ENCODE data around the gene TXNL4A.

TXNL4A gene

GRCh38 chr18:79951545-79952455, 36.6 kb downstream of the TXNL4A start, which contains the start of gene SLC66A2:
Gene SLC66A2 (minus strand): TSS chr18:79951653. CDS start chr18:79950926, 727 bp downstream.
- H3K27ac ChIP-seq, result peak within 1 kb of the TSS; percentile 78
- TF ChIP-seq, protein P1, sequence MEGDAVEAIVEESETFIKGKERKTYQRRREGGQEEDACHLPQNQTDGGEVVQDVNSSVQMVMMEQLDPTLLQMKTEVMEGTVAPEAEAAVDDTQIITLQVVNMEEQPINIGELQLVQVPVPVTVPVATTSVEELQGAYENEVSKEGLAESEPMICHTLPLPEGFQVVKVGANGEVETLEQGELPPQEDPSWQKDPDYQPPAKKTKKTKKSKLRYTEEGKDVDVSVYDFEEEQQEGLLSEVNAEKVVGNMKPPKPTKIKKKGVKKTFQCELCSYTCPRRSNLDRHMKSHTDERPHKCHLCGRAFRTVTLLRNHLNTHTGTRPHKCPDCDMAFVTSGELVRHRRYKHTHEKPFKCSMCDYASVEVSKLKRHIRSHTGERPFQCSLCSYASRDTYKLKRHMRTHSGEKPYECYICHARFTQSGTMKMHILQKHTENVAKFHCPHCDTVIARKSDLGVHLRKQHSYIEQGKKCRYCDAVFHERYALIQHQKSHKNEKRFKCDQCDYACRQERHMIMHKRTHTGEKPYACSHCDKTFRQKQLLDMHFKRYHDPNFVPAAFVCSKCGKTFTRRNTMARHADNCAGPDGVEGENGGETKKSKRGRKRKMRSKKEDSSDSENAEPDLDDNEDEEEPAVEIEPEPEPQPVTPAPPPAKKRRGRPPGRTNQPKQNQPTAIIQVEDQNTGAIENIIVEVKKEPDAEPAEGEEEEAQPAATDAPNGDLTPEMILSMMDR (conservative IDR thresholded peaks at IDR 0.05), result no peak
- no peak; the same call in 1 of the 2 replicates for TF ChIP-seq ZFX (IDR thresholded peaks at IDR 0.05)

DNA sequence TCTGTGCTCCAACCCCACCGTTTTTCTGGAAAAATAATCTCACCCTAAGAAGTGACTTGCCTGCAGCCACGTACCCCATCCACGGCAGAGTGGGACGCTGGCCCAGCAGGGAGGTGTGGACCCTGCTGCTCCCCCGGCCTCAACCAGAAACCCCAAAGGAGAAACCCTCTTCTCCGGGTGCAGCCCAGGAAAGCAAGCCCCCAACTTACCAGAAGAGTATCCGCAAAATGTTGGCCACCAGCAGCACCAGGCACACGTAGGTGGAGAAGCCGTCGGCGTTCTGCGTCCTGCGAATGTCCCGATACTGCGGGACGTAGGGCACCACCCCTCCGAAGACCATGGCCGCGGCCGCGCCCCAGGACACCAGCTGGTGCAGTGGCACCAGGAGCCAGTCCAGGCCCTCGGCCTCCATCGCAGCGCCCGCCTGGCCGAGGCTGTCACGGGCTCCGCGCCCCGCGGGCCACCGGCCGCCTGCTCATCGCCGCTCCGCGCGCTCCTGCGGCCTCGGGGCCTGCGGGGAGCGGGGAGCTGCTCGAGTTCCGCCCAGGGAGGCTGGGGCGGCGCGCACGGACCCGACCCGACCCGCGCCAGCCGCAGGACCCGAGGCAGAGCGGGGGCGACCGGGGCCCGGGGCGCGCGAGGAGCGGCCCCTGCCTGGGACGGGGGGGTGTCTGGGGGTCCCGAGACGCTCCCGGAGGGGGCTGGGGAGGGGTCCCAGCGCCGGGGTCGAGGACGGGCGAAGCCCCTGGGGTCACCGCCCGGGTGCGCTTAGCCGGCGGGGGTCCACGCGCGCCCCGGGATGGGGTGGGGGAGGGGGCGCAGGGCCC, 37.6 kb downstream of the TXNL4A start:
- TF ChIP-seq, protein P1 (conservative IDR thresholded peaks at IDR 0.05), result no peak
- TF ChIP-seq ZFX (IDR thresholded peaks at IDR 0.05), result peak; percentile 67; the same call in 1 of the 2 replicates
- peak overlapping the region; percentile 78 for H3K27ac ChIP-seq

DNA sequence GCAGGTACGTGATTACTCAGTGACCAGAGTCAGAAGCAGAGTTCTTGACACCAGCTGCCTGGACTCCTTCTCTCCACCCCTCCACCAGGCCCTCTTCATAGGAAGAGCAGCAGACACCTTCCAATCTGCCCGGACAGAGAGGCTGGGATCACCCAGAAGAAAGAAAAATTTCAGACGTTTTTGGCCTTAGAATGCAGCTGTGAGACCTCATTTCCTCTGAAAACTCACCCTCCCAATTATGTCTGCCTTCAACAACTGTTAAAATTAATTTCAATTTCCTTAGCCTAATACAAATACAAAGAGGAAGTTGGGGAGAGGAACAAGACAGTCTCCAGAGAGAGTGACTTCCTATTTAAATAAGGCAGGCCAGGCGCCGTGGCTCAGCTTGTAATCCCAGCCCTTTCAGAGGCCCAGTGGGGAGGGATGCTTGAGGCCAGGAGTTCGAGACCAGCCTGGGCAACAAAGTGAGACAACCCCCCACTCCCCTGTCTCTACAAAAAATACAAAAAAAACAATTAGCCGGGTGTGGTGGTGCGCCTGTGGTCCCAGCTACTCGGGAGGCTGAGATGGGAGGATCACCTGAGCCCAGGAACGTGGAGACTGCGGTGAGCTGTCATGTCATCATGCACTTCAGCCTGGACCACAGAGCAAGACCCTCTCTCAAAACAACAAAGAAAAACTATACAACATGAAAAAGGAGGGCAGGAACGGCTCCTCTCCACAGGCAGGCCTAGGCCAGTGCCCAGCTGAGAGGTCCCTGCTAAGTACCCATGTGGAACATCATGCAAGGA, 38.5 kb downstream of the TXNL4A start:
- H3K27ac ChIP-seq, result no peak overlapping the region; the same call in 1 of the 2 replicates
- no peak for TF ChIP-seq ZFX (IDR thresholded peaks at IDR 0.05)
- TF ChIP-seq, protein P1 (conservative IDR thresholded peaks at IDR 0.05), result no peak

DNA sequence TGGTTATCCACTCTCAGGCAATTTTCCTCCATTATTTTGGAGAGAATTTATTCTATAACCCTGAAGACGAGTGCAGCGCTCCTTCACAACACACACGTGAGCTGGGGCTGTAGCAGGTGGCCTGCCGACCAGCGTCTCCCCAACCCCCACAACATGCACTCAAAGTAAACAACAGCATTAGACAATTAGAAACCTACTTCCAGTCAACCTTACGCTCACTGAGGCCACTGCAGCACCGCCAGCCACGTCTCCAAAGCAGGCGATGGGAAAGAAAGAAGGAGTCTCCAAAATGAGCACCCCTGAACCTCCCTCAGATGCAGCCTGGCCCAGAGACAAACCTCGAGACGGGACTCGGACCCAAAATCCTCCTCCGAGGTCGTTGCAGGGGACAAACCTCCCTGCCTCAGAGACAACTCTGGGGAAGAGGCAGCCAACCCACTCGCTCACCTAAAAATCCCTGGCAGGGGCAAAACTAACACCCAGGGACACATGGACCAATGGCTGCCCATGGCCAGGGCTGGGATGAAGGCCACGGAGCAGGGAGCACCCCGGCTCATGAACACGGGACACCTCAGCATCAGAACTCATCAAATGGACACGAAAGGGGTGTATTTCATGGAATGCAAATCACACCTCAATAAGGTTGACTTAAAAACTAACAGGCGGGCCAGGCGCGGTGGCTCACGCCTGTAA, 39.5 kb downstream of the TXNL4A start:
- no peak overlapping the region for H3K27ac ChIP-seq
- TF ChIP-seq, protein P1 (conservative IDR thresholded peaks at IDR 0.05), result no peak
- TF ChIP-seq ZFX (IDR thresholded peaks at IDR 0.05), result no peak

- no peak overlapping the region for H3K27ac ChIP-seq
- TF ChIP-seq, protein P1 (conservative IDR thresholded peaks at IDR 0.05), result no peak
- TF ChIP-seq ZFX (IDR thresholded peaks at IDR 0.05), result no peak
These were observed 40.3 kb downstream of the TXNL4A start for GRCh38 chr18:79947881-79948610.
